ENCODE results near the gene COBL. TPM values are rescaled to one million over a fixed set of nuclear protein-coding genes. Genes with fewer than 3 reads are reported as not detected.

COBL gene
- total RNA-seq, 1 experiment from 2014 or later = 63.6 TPM

- no TSS peak for BruUV-seq (replicated peaks)
- H3K4me1 Mint-ChIP-seq (ENCODE audit: low read depth, unreplicated experiment) = peaks cover 43% of the 10 kb centered on the region
- Histone ChIP-seq H3K36me3 (ENCODE audit: control insufficient read depth, insufficient read depth, low read length) (no peaks in the 10 kb centered on the region), H3K9me3 (no peaks in the 10 kb centered on the region), H3K4me1 (peaks cover 62% of the 10 kb centered on the region), H3K27me3 (replicated peaks; ENCODE audit: control insufficient read depth, insufficient read depth, low read length) (no peaks in the 10 kb centered on the region), H3K4me3 (ENCODE audit: low read depth, low read length) (peak overlapping the region; percentile 60)
- POLR2A ChIA-PET = no interaction called here
- H3K27ac Mint-ChIP-seq (ENCODE audit: unreplicated experiment) = peak overlapping the region; percentile 96
- no peaks in the 10 kb centered on the region for H3K9me3 Mint-ChIP-seq (ENCODE audit: unreplicated experiment)
- no peak for DNase-seq
- peaks cover 10% of the 10 kb centered on the region for H3K36me3 Mint-ChIP-seq (ENCODE audit: insufficient read depth, unreplicated experiment)
- intact Hi-C loops (cut with micrococcal nuclease; ENCODE audit: unreplicated experiment) = loop anchor here (2.0 to 10.0 kb wide), 2 partner anchors 53 to 155 kb away; no protein-coding TSS in a partner anchor
- no peaks in the 10 kb centered on the region for H3K27me3 Mint-ChIP-seq (ENCODE audit: insufficient read depth, unreplicated experiment)
- H3K4me3 Mint-ChIP-seq (ENCODE audit: unreplicated experiment) = peak overlapping the region; percentile 93
- CTCF ChIA-PET = no interaction called here
- TF ChIP-seq CTCF (IDR thresholded peaks at IDR 0.05; ENCODE audit: insufficient read depth in 1 of 2, low read depth in 1 of 2, low read length in 1 of 2, severe bottlenecking in 1 of 2, unreplicated experiment in 1 of 2) = no peak
Measured at GRCh38 chr7:51317582-51317910, 937 bp upstream of the COBL start.

- H3K4me1 Mint-ChIP-seq (ENCODE audit: low read depth, unreplicated experiment) = peaks cover 48% of the 10 kb centered on the region
- no peaks in the 10 kb centered on the region for H3K9me3 Mint-ChIP-seq (ENCODE audit: unreplicated experiment)
- Histone ChIP-seq H3K36me3 (ENCODE audit: control insufficient read depth, insufficient read depth, low read length) (no peaks in the 10 kb centered on the region), H3K9me3 (no peaks in the 10 kb centered on the region), H3K4me3 (ENCODE audit: low read depth, low read length) (peak overlapping the region; percentile 93), H3K4me1 (peaks cover 65% of the 10 kb centered on the region), H3K27me3 (replicated peaks; ENCODE audit: control insufficient read depth, insufficient read depth, low read length) (no peaks in the 10 kb centered on the region)
- H3K27me3 Mint-ChIP-seq (ENCODE audit: insufficient read depth, unreplicated experiment) = no peaks in the 10 kb centered on the region
- ChIA-PET POLR2A (interaction anchor here (2.8 kb wide), 1 partner anchor 24 kb away, joined by 10 read pairs; no protein-coding TSS in a partner anchor), CTCF (no interaction called here)
- BruUV-seq (replicated peaks) = no TSS peak
- H3K36me3 Mint-ChIP-seq (ENCODE audit: insufficient read depth, unreplicated experiment) = peaks cover 10% of the 10 kb centered on the region
- peak overlapping the region; percentile 96 for H3K27ac Mint-ChIP-seq (ENCODE audit: unreplicated experiment)
- TF ChIP-seq CTCF (IDR thresholded peaks at IDR 0.05; ENCODE audit: insufficient read depth in 1 of 2, low read depth in 1 of 2, low read length in 1 of 2, severe bottlenecking in 1 of 2, unreplicated experiment in 1 of 2) = peak; percentile 27 to 29
- intact Hi-C loops (cut with micrococcal nuclease; ENCODE audit: unreplicated experiment) = loop anchor here (2.0 to 10.0 kb wide), 2 partner anchors 51 to 153 kb away; no protein-coding TSS in a partner anchor
- H3K4me3 Mint-ChIP-seq (ENCODE audit: unreplicated experiment) = peak overlapping the region; percentile 93
- DNase-seq = peak; percentile 78 to 84
Measured at GRCh38 chr7:51316262-51316665, 345 bp downstream of the COBL start.

- intact Hi-C loops (cut with micrococcal nuclease; ENCODE audit: unreplicated experiment) = loop anchor here (1.0 to 10.0 kb wide), 4 partner anchors 21 to 153 kb away; no protein-coding TSS in a partner anchor
- POLR2A ChIA-PET = interaction anchor here (2.8 kb wide), 1 partner anchor 25 kb away, joined by 10 read pairs; no protein-coding TSS in a partner anchor
- H3K27ac Mint-ChIP-seq (ENCODE audit: unreplicated experiment) = peak overlapping the region; percentile 96
Measured at GRCh38 chr7:51315393-51316261, 982 bp downstream of the COBL start.

More at GRCh38 chr7:51315393-51316261, 982 bp downstream of the COBL start:
- no peak for TF ChIP-seq CTCF (IDR thresholded peaks at IDR 0.05; ENCODE audit: insufficient read depth in 1 of 2, low read depth in 1 of 2, low read length in 1 of 2, severe bottlenecking in 1 of 2, unreplicated experiment in 1 of 2)
- H3K4me3 Mint-ChIP-seq (ENCODE audit: unreplicated experiment) = peak overlapping the region; percentile 93
- DNase-seq = peak; percentile 89 to 91
- Histone ChIP-seq H3K4me1 (peaks cover 64% of the 10 kb centered on the region), H3K9me3 (no peaks in the 10 kb centered on the region), H3K4me3 (ENCODE audit: low read depth, low read length) (peak overlapping the region; percentile 93), H3K36me3 (ENCODE audit: control insufficient read depth, insufficient read depth, low read length) (no peaks in the 10 kb centered on the region), H3K27me3 (replicated peaks; ENCODE audit: control insufficient read depth, insufficient read depth, low read length) (no peaks in the 10 kb centered on the region)
- peaks cover 47% of the 10 kb centered on the region for H3K4me1 Mint-ChIP-seq (ENCODE audit: low read depth, unreplicated experiment)
- no peaks in the 10 kb centered on the region for H3K27me3 Mint-ChIP-seq (ENCODE audit: insufficient read depth, unreplicated experiment)
- H3K9me3 Mint-ChIP-seq (ENCODE audit: unreplicated experiment) = no peaks in the 10 kb centered on the region
- BruUV-seq (replicated peaks) = TSS peak; percentile 41
- peaks cover 10% of the 10 kb centered on the region for H3K36me3 Mint-ChIP-seq (ENCODE audit: insufficient read depth, unreplicated experiment)
- CTCF ChIA-PET = interaction anchor here (0.6 kb wide), 1 partner anchor 152 kb away, joined by 3 read pairs; no protein-coding TSS in a partner anchor

Data from Caco-2 (cell line).